HG03457 (cell line): Measurements from ENCODE around the gene PLEKHA7.
"Not testable (repeated sequence)": the region's sequence is repeated elsewhere in the genome, so short reads cannot be mapped to it uniquely, and the experiment has no call there.

Source experiments
- ATAC-seq: cut with Tn5 transposase; IDR thresholded peaks from one replicate; pipeline ENCODE4 v1.9.1; 2021; ENCODE audit warnings: moderate number of reproducible peaks; ENCODE audit not compliant: unreplicated experiment

PLEKHA7 gene

GRCh38 chr11:17014321-17014832 lies at the start of gene PLEKHA7:
TSS of gene PLEKHA7 (minus strand) at chr11:17014414. CDS start at chr11:17014401, 13 bp downstream.
- no peak for ATAC-seq

GRCh38 chr11:17063171-17064002 lies 49.2 kb upstream of the PLEKHA7 start:
- no peak for ATAC-seq

- not testable (repeated sequence) for ATAC-seq
These were observed 36.9 kb upstream of the PLEKHA7 start for GRCh38 chr11:17051146-17051545.

GRCh38 chr11:17048491-17048890 lies 34.3 kb upstream of the PLEKHA7 start:
- ATAC-seq = not testable (repeated sequence)

GRCh38 chr11:17046690-17047089 lies 32.5 kb upstream of the PLEKHA7 start:
- ATAC-seq = no peak

DNA sequence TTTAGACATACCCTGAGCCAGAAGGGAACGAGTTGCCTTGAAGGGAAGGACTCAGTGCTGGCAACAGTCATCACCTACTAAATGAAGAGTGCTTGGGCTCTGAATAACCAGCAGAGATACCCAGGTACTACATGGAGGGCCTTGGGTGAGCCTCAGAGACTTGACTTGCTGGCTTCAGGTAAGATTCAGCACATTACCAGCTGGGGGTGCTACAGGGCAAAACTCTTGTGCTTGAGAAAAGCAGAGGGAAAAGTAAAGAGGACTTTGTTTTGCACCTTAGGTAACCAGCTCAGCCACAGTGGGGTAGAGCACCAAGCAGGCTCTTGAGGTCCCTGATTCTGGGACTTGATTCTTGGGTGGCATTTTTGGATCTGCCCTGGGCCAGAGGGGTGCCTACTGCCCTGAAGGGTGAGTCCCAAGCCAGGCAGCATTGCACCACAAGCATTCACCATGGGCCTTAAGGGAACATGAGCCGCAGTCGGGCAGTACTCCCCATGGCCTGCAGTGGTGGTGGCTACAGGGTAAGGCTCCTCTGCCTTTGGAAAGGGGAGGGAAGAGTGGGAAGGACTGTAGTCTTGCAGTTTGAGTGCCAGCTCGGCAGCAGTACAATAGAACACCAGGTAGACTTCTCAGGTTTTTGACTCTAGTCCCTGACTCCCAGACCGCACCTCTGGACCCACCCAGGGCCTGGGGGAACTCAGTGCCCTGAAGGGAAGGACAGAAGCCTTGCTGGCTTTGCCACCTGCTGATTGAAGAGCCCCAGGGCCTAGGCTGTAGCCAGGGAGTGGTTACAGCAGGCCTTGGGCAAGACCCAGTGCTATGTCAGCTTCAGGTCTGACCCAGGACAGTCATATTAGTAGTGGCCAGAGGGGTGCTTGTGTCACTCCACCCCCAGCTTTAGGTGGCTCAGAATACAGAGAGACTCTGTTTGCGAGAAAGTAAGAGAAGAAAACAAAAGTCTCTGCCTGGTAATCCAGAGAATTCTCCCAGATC lies 22.7 kb upstream of the PLEKHA7 start:
- ATAC-seq = no peak

DNA sequence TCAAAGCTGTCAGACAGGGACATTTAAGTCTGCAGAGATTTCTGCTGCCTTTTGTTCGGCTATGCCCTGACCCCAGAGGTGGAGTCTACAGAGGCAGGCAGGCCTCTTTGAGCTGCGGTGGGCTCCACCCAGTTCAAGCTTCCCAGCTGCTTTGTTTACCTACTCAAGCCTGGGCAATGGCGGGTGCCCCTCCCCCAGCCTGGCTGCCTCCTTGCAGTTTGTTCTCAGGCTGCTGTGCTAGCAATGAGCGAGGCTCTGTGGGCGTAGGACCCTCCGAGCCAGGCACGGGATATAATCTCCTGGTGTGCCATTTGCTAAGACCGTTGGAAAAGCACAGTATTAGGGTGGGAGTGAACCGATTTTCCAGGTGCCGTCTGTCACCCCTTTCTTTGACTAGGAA lies 19.8 kb upstream of the PLEKHA7 start:
- not testable (repeated sequence) for ATAC-seq

- ATAC-seq = no peak
These were observed 12.4 kb upstream of the PLEKHA7 start for GRCh38 chr11:17026487-17027082.

DNA sequence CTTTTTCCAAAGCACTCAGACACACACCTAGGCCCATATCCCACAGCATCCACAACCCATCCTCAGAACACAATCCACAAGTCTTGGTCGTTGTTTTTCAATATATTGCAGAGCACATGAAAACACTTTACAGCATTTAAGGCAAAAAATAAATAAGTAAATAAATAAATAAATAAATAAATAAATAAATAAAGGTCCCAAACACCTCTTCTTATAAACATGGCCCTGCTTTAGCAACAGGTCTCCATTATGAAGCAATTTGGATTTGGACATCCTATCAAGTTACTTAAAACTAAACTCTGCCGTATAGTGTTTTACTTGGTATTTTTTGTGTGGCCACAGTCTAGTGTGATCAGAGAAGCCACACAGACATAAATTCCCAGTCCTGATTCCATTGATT lies 10.7 kb upstream of the PLEKHA7 start:
- ATAC-seq = no peak

DNA sequence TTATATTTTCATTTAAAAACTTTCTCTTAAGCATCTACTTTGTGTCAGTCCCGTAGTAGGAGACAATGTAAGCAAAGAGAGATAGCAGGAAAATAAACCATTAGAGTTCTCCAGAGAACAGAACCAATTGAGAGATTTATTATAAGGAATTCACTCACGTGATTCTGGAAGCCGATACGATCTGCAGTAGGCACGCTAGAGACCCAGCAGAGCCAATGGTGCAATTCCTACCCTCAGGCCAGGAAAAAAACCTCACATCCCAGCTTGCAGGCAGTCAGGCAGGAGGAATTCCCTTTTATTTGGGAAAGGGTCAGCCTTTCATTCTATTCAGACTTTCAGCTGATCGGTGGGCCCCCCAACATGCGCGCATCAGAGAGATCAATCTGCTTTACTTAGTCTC lies 7.3 kb upstream of the PLEKHA7 start:
- no peak for ATAC-seq

DNA sequence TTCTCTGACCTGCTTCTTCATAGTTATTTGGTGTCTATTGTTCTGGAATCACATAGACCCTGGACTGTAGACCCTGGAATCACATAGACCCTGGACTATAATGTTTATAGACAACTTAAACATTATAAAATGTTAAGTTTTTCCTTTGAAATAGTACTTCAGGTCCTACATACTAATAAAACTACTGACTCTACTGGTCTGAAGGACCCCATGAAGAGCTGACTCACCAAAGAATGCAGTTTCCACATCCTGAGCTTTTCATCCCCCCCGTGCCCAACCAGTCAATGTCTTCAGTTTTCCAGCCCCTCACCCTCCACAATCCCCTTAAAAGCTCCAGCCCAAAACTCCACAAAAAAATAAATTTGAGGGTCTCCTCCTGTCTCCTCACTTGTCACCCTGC lies 6.6 kb upstream of the PLEKHA7 start:
- no peak for ATAC-seq

DNA sequence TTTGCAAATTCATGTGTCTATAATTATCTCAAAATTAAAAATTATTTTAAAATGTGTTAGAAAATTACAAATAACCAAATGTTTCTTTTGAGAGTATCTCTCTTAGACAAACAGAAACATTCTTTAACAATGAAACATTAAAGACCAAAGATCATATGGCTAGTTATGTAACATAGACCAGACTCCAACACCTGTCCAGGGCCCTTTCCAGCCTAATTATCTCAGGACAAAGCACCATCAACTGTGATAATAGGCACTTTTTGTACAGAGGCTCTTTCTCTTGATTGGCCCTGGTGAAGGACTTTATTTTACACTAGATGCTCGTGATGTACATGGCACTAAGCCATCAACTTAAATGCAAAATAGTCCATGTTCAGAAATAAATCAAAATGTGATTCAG lies 5.0 kb upstream of the PLEKHA7 start:
- no peak for ATAC-seq

- no peak for ATAC-seq
These were observed 1.5 kb upstream of the PLEKHA7 start for GRCh38 chr11:17015627-17016126.

DNA sequence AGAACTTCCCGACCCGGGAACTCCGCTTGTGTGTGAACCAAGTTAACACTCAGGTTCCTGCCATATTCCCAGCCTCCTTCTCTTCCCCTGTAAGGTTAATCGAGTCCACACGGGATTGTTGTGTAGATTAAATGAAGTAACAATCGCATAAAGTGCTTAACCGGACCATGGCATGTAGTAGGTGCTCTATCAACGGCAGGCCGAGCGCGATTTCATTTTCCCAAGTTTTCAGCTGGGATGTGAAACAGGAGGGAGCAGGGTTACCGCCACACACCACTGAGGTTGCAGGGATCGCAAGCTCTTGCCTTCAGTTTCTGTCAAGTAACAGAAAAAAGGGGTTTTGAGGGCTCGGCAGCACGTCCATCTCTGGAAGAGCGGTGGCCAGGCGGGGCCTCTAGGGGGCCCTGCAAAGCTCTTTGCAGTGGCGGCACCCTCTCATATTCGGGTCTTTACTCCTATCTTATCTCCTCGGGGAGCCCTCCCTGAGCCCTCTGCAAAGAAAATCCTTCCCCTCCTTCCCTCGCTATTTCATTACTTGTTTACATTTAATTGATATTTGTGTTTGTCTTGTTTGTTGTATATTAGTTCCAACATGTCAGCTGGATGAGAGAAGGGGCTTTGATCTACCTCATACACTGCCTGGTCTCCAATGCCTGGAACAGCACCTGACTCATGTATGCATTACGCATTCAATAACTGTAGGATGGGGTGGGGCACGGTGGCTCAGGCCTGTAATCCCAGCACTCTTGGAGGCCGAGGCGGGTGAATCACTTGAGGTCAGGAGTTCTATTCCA lies 816 bp upstream of the PLEKHA7 start:
- ATAC-seq = no peak

DNA sequence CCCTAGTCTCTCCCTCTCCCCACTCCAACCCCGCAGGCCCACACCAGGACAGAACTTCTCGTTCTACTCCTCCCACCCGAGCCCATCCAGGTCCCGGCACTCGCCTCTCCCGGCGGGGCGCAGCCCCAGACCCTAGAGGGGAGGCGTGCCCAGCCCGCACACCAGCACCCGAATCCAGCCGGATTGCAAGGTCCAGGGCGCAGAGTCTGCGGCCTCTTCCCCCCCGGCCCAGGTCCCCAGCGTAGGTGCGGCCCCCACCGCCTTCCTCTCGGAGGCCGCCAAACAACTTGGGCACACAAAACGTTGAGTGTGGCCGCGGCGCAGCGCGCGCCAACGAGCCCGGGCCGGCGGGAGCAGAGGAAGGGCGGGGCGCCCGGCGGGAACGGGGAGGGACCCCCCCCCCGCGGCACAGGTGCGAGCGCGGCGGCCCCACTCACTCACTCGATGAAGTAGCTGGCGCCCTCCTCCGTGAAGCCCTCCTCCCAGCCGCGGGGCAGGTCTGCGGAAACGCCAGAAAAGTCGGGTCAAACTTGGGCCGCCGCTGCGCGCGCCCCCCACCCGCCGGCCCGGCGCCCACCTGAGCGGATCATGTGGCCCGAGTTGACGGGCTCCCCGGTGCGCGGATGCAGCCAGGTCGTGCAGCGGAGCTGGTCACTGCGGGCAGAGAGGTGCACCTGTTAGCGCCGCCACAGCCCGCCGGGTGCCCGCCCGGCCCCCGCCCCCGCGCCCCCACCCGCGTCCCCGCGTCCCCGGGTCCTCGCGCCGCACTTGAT lies 480 bp downstream of the PLEKHA7 start:
- ATAC-seq = no peak

GRCh38 chr11:17012712-17013547 lies 1.3 kb downstream of the PLEKHA7 start:
- ATAC-seq = no peak

DNA sequence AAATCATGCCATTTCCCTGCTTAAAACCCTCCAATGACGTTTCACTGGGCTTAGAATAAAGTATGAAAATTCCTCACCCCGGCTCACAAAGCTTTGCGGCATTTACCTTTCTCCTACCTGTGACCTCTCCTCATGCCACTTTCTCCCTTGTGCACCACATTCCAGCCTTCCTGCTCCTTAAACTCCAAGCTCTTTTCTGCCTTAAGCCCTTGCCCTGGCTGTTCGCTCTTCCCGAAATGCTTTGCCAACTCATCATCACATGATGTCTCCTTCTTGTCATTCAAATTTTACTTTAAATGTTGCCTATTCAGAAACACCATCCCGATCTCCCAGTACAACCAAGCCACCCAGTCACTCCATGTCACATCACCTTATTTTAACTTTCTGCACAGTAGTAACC lies 2.0 kb downstream of the PLEKHA7 start:
- ATAC-seq = no peak

GRCh38 chr11:17010851-17011420 lies 3.3 kb downstream of the PLEKHA7 start:
- ATAC-seq = no peak
